A673 (cell line): ENCODE measurements around the gene MRPL10. TPM values are rescaled to one million over a fixed set of nuclear protein-coding genes. Genes with fewer than 3 reads are reported as not detected.
A peak's percentile ranks its signal among the peaks of the same experiment; 100 is the strongest.

Experiments
- BruUV-seq: library from RNA; stranded (reverse); fragments of 400-500 nt; replicated peaks from 2 replicates; lab custom pipeline; 2021; lab: Mats Ljungman, UMichigan
- CTCF ChIA-PET: fragments of 300-600 bp; sonication (Branson Sonifier 250); formaldehyde crosslinking; loops from one replicate; lab custom pipeline; 2022; ENCODE audit warnings: antibody characterized with exemption; lab: Charles Lee
- POLR2A ChIA-PET: fragments of 300-600 bp; sonication (Branson Sonifier 250); formaldehyde crosslinking; loops from one replicate; lab custom pipeline; 2022; ENCODE audit warnings: antibody characterized with exemption; ENCODE audit not compliant: low non-redundant PET; lab: Charles Lee
- DNase-seq: peaks from one replicate; pipeline ENCODE4 v3.0.0-alpha.2; 2015; ENCODE audit warnings: low spot score
- H3K27ac ChIP-seq: fragments of 200-600 bp; sonication (generic); 2 replicates; pipeline ENCODE4 v1.5.1; 2016; ENCODE audit warnings: mixed run types, low read depth, mild to moderate bottlenecking, mixed read lengths, antibody characterized with exemption, low read length; ENCODE audit not compliant: poor library complexity, severe bottlenecking
- H3K27me3 ChIP-seq: fragments of 200-600 bp; sonication (generic); replicated peaks from 2 replicates; pipeline ENCODE4 v1.6.1; 2017; ENCODE audit warnings: mixed run types, low read depth, mild to moderate bottlenecking, mixed read lengths, antibody characterized with exemption, low read length; ENCODE audit not compliant: insufficient read depth, poor library complexity
- H3K36me3 ChIP-seq: fragments of 200-600 bp; sonication (generic); 2 replicates; pipeline ENCODE4 v1.6.1; 2016; ENCODE audit warnings: mixed run types, mild to moderate bottlenecking, mixed read lengths, antibody characterized with exemption, low read length; ENCODE audit not compliant: insufficient read depth, poor library complexity, severe bottlenecking
- H3K4me1 ChIP-seq: fragments of 200-600 bp; sonication (generic); 2 replicates; pipeline ENCODE4 v1.6.1; 2017; ENCODE audit warnings: mixed run types, mild to moderate bottlenecking, mixed read lengths, antibody characterized with exemption, low read length; ENCODE audit not compliant: insufficient read depth, poor library complexity, severe bottlenecking
- H3K4me3 ChIP-seq: fragments of 200-600 bp; sonication (generic); 2 replicates; pipeline ENCODE4 v1.5.1; 2016; ENCODE audit warnings: low read depth, mixed run types, mild to moderate bottlenecking, mixed read lengths, low read length; ENCODE audit not compliant: poor library complexity, severe bottlenecking
- H3K9me3 ChIP-seq: fragments of 200-600 bp; sonication (generic); 2 replicates; pipeline ENCODE4 v1.6.1; 2016; ENCODE audit warnings: mixed run types, low read depth, mild to moderate bottlenecking, mixed read lengths, antibody characterized with exemption, low read length; ENCODE audit not compliant: poor library complexity, severe bottlenecking
- CTCF ChIP-seq: fragments of 300-800, 200-600 bp; sonication (generic); conservative IDR thresholded peaks from 2 replicates; pipeline ENCODE4 v1.5.1; 2017; ENCODE audit warnings: low read depth, mild to moderate bottlenecking, antibody characterized with exemption, low read length, moderate library complexity, mixed read lengths
- EZH2 ChIP-seq: fragments of 200-600 bp; sonication (generic); IDR thresholded peaks from 2 replicates; pipeline ENCODE4 v1.6.1; 2017; ENCODE audit warnings: borderline replicate concordance, low read depth, mild to moderate bottlenecking, mixed read lengths, antibody characterized with exemption, low read length; ENCODE audit not compliant: poor library complexity, severe bottlenecking
- intact Hi-C: fragments of 100-400 bp; cut with micrococcal nuclease; formaldehyde crosslinking; loops from one replicate; pipeline ENCODE4 v1.10.0; 2022; ENCODE audit not compliant: unreplicated experiment
- total RNA-seq: library from RNA; stranded (reverse); gene quantifications from 2 replicates; pipeline ENCODE4 v1.2.3, GENCODE V29; 2021

MRPL10 gene
- total RNA-seq, 1 experiment from 2014 or later, result 30.5 TPM

GRCh38 chr17:47844814-47845715, 13.7 kb upstream of the MRPL10 start:
- TF ChIP-seq CTCF (peak; percentile 37; the same call in 1 of the 2 replicates), EZH2 (no peak)
- H3K9me3 ChIP-seq, result no peaks in the 10 kb centered on the region
- DNase-seq, result peak; percentile 38
- no TSS peak for BruUV-seq
- peaks cover 45% of the 10 kb centered on the region for H3K27me3 ChIP-seq
- intact Hi-C loops, result loop anchor here (5.0 to 10.0 kb wide), 2 partner anchors 100 to 172 kb away; partner anchors contain the start of gene PNPO
- no peak overlapping the region for H3K27ac ChIP-seq
- CTCF ChIA-PET, result interaction anchor here (1.3 kb wide), 1 partner anchor 45 kb away, joined by 3 read pairs; no protein-coding TSS in a partner anchor
- H3K36me3 ChIP-seq, result no peaks in the 10 kb centered on the region
- H3K4me3 ChIP-seq, result no peak overlapping the region
- POLR2A ChIA-PET, result no interaction called here
- no peaks in the 10 kb centered on the region for H3K4me1 ChIP-seq

- H3K27ac ChIP-seq, result no peak overlapping the region
- TF ChIP-seq CTCF (no peak), EZH2 (no peak)
- H3K4me3 ChIP-seq, result no peak overlapping the region
- H3K9me3 ChIP-seq, result no peaks in the 10 kb centered on the region
- DNase-seq, result no peak
- no TSS peak for BruUV-seq
- intact Hi-C loops, result loop anchor here (5.0 to 10.0 kb wide), 2 partner anchors 101 to 173 kb away; partner anchors contain the start of gene PNPO
- no peaks in the 10 kb centered on the region for H3K36me3 ChIP-seq
- ChIA-PET CTCF (interaction anchor here (1.3 kb wide), 1 partner anchor 45 kb away, joined by 3 read pairs; no protein-coding TSS in a partner anchor), POLR2A (no interaction called here)
- H3K4me1 ChIP-seq, result no peaks in the 10 kb centered on the region
- peaks cover 37% of the 10 kb centered on the region for H3K27me3 ChIP-seq
Measured at GRCh38 chr17:47844227-47844626, 12.9 kb upstream of the MRPL10 start.

GRCh38 chr17:47843391-47843730, 12.0 kb upstream of the MRPL10 start:
- intact Hi-C loops, result loop anchor here (5.0 to 10.0 kb wide), 2 partner anchors 101 to 174 kb away; partner anchors contain the start of gene PNPO
- TF ChIP-seq EZH2 (no peak), CTCF (no peak; the same call in 1 of the 2 replicates)
- BruUV-seq, result no TSS peak
- Histone ChIP-seq H3K4me3 (no peak overlapping the region), H3K27ac (no peak overlapping the region), H3K36me3 (no peaks in the 10 kb centered on the region), H3K9me3 (no peaks in the 10 kb centered on the region), H3K4me1 (no peaks in the 10 kb centered on the region), H3K27me3 (peaks cover 28% of the 10 kb centered on the region)
- POLR2A ChIA-PET, result no interaction called here
- DNase-seq, result no peak
- CTCF ChIA-PET, result interaction anchor here (0.6 to 2.8 kb wide), 3 partner anchors 45 to 128 kb away, joined by 5 to 19 read pairs (median 7); partner anchors contain the start of gene CDK5RAP3
